SKM-1 (cell line): Measurements from ENCODE around the gene EXOC3L4.

Experiments
- DNase-seq: peaks from one replicate; lab custom pipeline; 2025; ENCODE audit not compliant: unreplicated experiment; lab: John Stamatoyannopoulos, UW

Gene EXOC3L4

GRCh38 chr14:103121121-103121845 is 26.8 kb downstream of the EXOC3L4 start:
- peak; percentile 29 for DNase-seq

- peak; percentile 79 for DNase-seq
These were observed 27.5 kb downstream of the EXOC3L4 start for GRCh38 chr14:103121846-103122584.

DNA sequence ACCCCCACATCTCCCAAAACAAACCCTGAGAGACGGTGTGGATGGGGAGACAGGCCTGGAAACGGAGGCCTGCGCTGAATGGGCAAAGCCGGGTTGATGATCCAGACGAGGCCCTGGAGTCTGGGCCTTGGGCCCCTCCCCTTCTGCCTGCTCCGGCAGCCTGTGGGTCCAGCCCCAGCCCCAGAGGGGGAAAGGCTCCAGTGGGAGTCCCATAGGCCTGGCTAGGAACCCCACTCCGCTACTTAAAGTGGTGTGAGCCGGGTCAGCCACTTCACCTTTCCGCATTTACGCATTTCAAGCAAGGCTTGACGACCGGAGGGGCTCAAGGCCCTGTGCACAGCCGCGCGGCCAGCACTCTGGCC is 28.0 kb downstream of the EXOC3L4 start:
- no peak for DNase-seq

- no peak for DNase-seq
These were observed 28.6 kb downstream of the EXOC3L4 start, which contains the start of gene TNFAIP2 for GRCh38 chr14:103122947-103123633. Gene TNFAIP2 (plus strand): TSS chr14:103123461. CDS start chr14:103126458, 2,997 bp downstream.

DNA sequence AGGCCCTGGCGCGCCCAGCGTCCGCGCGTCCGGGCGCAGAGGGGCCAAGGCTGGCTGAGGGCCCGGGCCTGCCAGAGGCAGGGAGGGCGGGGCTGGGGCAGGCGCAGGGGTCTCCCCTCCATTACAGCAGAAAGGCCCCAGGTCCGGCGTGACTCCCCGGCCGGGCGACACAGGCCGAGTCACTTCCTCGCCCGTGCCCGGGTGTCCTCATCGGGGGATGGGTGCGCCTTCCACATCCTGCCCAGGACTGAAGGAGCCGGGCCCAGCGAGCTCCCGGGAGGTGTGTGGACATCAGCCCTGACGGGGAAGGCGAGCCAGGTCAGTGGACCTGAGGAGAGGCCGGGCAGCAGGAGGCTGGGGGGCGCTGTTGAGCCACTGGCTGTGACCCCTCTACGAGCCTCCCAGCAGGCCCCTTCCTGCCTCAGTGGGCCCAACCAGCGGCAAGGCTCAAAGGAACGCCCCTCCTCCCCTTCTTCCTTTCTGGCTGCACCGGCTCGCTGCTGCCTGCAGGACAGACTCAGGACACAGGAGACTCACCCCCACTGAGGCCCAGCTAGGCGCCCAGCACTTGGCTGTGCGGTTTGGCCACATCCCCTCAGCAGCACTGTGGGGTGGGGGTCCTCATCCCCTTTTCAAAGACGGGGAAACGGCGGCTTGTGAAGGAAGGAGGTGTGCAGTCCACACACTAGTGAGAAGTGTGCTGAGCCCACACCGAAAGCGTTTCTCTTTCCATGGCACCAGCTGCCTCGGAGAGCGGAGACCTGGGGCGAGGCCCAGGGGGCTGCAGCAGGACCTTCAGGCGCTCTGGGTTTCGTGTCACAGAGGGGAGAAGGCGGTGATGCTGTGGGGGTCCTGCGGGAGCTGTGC is 29.3 kb downstream of the EXOC3L4 start:
- no peak for DNase-seq

DNA sequence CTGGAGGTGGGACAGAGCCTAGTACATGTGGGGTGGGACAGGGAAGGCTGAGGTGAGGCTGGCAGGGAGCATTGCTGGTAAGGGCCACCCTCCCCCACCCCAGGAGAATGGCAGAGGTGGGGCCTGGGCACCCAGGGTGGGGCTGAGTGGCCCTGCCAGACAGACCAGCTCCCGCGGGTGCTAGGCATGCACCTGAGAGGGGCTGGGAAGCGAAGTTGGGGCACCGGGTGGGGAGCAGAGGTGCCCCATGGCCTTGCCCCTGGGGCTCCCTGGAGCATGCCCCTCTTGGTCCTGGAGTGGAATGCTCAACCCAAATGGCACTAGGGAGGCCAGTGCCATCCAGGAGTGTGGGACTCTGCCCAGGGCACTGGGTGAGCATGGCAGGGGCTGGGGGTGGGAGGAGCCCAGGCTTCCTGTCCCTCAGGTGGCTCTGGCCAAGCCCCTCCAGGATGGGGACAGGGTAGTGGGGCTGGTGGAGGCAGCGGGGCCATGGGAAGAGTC is 30.0 kb downstream of the EXOC3L4 start:
- DNase-seq, result no peak

DNA sequence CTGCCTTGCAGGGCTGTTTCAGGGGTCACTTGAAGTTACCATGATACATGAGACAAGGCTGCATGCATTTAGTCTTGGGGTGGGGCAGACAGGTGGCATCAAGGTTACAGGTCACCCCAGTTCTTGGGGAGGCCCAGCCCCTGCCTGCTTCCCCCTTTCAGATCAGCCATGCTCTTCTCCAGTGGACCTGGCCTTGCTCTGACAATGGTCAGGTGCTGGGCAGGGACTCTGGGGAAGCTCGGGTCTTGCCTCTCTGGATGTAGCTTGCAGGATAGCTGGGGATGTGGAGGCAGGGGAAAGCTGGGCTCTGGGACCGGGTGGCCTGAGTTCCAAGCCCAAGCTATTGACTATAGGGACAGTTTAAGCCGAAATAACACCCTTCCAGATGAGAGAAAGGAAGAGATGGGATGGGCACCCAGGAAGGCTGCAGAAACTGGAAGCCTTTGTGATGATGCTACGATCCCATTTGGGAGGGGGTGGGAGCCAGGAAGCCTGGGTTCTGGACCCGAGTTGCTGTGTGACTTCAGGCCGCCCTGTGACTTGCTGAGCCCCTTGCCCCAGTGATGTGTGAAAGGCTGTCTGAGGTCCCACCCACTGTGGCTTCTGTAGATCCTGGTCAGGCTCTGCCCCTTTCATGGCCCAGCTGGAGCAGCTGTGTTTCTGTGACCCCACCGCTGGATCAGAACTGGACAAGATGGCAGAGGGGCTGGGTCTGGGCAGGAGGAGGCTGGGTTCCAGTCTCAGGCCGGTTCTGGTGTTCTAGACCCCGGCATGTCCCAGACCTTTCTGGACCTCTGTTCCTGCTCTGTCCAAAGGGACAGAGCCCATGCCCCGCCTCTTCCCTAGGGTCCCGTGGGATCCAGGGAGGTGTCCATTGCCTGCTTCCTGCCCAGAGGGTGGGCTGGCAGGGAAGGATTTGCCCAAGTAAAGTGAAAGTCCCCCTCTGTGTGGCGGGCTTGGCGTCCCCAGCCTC is 30.9 kb downstream of the EXOC3L4 start:
- DNase-seq, result no peak

GRCh38 chr14:103126088-103126872 is 31.8 kb downstream of the EXOC3L4 start:
- DNase-seq, result no peak

- no peak for DNase-seq
These were observed 32.4 kb downstream of the EXOC3L4 start for GRCh38 chr14:103126873-103127304.

- DNase-seq, result no peak
These were observed 32.8 kb downstream of the EXOC3L4 start for GRCh38 chr14:103127356-103127755.

GRCh38 chr14:103127861-103128598 is 33.5 kb downstream of the EXOC3L4 start:
- no peak for DNase-seq

GRCh38 chr14:103128631-103129300 is 34.2 kb downstream of the EXOC3L4 start:
- no peak for DNase-seq

- no peak for DNase-seq
These were observed 34.9 kb downstream of the EXOC3L4 start for GRCh38 chr14:103129301-103130016.

GRCh38 chr14:103130017-103130764 is 35.7 kb downstream of the EXOC3L4 start:
- DNase-seq, result no peak

DNA sequence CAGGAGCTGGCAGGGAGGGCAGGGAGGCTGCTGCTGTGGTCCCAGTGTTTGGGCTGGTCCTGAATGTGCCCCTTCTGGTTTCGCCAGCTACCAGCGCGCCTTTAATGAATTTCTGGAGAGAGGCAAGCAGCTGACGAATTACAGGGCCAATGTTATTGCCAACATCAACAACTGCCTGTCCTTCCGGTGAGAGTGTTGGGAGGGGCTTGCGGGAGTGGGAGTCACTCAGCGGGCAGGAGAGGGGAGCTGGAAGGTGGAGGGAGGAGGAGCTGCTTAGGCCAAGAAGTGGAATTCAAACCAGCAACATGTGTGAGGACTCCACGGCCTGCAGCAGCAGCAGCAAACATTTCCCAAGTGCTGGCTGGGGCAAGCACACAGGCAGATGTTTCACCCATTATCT is 36.4 kb downstream of the EXOC3L4 start:
- no peak for DNase-seq

GRCh38 chr14:103131580-103131979 is 37.1 kb downstream of the EXOC3L4 start:
- no peak for DNase-seq
